HG02938 (cell line): Measurements from ENCODE around the gene CFDP1.
A peak's percentile ranks its signal among the peaks of the same experiment; 100 is the strongest.

ENCODE experiments used
- ATAC-seq: cut with Tn5 transposase; IDR thresholded peaks from one replicate; pipeline ENCODE4 v1.9.1; 2021; ENCODE audit warnings: mild to moderate bottlenecking, moderate library complexity; ENCODE audit not compliant: unreplicated experiment

The CFDP1 gene

GRCh38 chr16:75415169-75415905, 18.0 kb downstream of the CFDP1 start:
- no peak for ATAC-seq

DNA sequence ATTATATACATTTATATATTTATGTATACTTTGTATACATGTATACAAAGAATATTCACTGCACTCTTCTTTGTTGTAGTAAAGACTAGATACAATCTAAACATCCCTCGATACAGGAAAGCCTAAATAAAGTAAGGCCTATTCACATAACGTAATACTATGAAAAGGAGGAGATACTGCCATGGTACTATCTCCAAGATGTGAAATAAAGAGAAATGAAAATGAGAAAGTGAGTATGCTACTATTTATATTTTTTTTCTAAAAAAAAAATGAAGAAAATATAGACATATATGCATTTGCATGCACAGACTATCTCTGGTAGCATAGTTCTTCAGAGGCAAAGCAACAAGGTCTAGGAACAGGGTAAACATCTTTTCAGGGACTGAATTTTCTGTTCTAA, 19.4 kb downstream of the CFDP1 start:
- no peak for ATAC-seq

- ATAC-seq = no peak
These were observed 26.4 kb downstream of the CFDP1 start for GRCh38 chr16:75406943-75407342.

GRCh38 chr16:75402821-75403475, 30.4 kb downstream of the CFDP1 start:
- ATAC-seq = no peak

GRCh38 chr16:75402159-75402820, 31.0 kb downstream of the CFDP1 start:
- ATAC-seq = no peak

GRCh38 chr16:75401691-75402090, 31.6 kb downstream of the CFDP1 start:
- no peak for ATAC-seq

GRCh38 chr16:75398333-75398732, 35.0 kb downstream of the CFDP1 start:
- ATAC-seq = no peak

- no peak for ATAC-seq
These were observed 38.4 kb downstream of the CFDP1 start for GRCh38 chr16:75394941-75395340.

DNA sequence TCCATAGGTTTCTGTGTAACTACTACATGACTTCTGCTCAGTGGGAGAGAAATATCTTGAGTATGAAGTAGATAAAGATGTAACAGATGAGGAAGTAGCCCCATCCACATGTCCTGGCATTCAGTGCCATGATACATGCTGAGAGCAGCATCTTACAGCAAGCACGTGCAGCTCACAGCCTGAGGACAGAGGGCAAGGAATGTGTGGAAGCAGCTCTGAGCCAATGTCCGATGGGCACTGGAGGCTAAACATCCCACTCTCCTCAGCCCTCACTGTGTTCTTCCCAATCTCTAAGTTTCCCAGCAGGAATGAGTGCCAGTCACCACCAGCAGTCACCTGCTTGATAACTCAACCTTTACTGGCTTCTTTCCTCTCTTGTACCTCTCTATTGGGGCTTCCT, 40.4 kb downstream of the CFDP1 start:
- ATAC-seq = no peak

- no peak for ATAC-seq
These were observed 42.2 kb downstream of the CFDP1 start for GRCh38 chr16:75390926-75391653.

GRCh38 chr16:75389096-75389690, 44.1 kb downstream of the CFDP1 start:
- no peak for ATAC-seq

DNA sequence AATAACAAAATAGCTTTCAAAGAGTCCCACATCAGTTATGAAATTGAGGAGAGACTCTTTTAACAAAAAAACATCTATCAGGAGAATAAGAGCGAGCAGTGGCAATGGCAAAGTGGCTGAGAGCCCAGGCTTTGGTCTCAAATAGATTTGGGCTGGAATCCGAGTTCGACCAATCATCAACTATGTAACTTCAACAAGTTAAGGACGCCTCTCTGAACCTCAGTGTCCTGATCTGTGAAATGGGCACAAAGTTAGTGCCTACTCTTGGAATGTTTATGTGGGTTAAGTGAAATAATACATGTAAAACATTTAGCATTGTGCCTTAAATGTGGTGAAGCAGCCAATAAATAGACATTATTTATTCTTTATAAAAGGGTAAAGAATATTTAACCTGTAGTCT, 45.4 kb downstream of the CFDP1 start:
- ATAC-seq = no peak

DNA sequence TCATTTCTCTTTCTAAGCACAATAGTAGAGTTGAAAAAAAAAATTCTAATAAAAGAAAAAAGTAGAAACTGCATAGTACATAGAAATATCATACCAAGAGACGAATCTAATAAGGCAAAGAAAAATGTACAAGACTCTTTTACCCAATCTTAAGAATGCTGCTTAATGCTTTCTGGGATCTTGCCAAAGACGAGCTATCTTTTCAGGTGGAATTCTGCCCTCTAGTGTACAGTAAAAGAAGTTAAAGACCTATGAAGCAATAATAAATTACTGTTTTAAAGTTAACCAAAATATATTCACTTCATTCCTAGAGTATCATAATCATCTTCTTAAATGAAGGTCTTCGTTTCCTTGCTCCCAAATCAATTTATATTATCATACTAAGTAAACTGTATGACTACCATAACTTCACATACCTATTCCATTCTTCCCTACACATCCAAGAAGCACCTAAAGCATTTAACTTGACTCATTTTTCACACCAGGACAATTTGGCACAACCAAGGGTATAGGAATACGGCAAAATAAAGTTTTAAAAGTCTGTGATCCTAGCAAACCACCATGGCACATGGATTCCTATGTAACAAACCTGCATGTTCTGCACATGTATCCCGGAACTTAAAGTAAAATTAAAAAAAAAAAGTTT, 47.7 kb downstream of the CFDP1 start:
- no peak for ATAC-seq

DNA sequence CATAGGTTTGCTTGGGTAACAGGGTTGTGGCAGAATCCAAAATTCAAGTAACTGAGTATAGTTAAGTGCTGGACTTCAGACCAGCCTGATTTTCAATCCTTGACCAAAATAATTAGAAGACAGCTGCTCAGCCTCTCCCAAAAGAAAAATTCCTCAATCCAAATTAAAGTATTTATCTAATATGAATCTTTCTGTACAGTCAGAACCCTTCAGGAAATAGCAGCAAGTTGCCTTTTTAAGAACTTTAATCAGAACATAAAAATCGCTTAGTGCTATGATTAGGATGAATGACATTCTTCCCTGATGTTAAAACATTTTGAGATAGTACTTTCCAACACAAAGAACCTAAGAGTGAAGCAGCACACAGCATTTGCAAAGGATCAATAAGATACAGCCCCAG, 50.2 kb downstream of the CFDP1 start:
- no peak for ATAC-seq

- ATAC-seq = no peak
These were observed 50.7 kb downstream of the CFDP1 start for GRCh38 chr16:75382611-75383010.

DNA sequence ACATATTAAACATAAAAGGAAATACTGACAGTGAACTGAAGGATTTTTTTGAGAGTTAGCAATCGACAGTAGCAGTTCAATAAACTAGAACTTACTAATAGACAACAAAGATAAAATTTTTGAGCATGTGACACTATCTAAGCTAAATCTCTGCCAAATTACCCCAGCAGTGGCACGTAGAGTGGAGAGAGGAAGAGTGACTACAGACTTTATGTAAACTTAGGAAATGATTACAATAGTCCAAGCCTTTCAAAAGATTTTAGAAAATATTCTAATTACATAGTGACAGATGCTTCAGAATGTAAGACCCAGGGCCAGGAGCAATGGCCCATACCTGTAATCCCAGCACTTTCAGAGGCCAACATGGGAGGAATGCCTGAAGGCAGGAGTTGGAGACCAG, 52.4 kb downstream of the CFDP1 start:
- no peak for ATAC-seq

- ATAC-seq = peak; percentile 87
These were observed 53.1 kb downstream of the CFDP1 start for GRCh38 chr16:75379911-75380847.

- ATAC-seq = peak; percentile 39
These were observed 54.0 kb downstream of the CFDP1 start for GRCh38 chr16:75379339-75379738.

GRCh38 chr16:75378616-75379015, 54.7 kb downstream of the CFDP1 start:
- ATAC-seq = no peak
